ENCODE results near the gene ITPK1.

ITPK1 gene

DNA sequence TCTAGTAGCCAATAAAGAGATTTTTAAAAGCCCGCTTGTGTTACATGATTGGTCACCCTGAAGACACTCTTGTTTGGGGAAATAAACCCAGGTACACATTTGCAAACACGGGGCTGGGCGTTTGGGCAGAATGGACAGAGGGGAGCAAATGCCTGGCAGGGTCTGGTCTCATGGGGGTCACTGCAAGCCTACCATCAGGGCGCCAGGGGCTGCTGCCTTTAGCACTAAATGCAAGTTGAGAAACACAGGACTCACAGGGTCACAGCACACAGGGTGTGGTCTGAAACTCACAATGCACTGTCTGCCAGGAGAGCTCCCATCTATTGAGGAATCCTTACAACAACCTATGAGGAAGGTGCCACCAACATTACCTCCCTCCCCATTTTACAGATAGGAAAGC is 130.2 kb downstream of the ITPK1 start:
- FAIRE-seq, result no peak

DNA sequence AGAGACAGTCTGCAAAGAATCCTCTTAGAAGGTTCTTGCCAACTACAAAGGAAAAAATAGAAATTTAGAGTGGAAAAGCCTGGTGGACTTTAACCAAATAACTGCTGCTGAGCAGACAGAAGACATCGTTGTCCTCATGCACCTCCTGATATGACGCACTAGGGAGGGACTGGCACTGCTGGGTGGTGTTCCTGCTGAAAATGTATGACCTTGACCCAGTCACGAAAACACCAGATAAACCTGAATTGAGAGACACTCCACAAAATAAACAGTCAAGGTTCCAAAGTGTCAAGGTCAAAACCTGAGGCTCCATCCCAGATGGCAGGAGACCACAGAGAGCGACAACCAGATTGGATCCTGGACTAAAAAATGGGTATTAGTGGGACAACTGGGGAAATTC is 130.8 kb downstream of the ITPK1 start:
- no peak for FAIRE-seq

DNA sequence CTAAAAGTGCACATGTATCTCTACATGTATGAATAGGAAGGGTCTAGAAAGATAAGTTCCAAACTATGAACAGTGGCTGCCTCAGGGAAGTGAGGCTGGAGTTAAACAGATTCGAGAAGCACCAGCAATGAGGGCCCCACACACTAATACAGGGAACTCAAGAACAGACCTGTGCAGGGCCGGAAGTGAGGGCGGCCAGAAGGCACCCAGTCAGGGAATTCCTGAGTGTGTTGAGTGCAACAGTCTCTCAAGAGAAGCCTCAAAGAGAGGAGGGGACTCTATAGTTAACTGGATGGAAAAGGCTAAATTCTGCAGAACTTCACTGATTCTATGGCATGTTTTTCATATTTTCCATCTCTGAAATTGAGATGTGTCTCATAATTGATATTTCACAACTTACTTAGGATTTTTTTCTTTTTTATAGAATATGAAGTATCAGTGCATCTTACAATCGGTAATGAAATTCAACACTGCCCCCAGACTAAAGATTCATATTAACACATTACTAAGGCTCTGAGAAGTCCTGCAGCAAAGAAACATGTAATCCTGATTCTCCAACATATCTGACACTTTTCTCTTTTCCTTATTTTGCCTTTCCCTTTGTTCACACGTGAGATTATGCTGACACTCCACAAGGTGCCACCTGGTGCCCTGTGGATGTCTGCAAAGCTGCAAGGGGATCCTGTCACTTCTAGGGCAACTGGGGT is 131.5 kb downstream of the ITPK1 start:
- FAIRE-seq, result no peak

DNA sequence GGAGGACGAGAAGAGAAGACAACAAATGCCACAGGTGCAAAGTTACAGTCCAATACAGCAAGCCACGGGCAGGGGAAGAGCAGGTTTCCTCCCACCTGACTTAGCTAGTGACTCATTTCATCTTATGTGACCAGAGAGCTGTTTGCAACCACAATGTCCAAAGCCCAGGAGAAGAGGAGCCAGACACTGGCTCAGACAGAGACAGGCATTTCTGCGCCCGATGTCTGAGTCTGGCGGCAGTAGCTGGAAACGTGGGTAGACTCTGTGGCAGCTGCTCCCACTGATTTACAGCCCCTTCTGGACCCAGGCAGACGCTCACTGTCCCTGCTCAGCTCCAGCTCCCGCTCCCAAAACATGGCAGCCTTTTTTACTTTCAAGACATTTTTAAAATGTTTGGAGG is 132.8 kb downstream of the ITPK1 start:
- FAIRE-seq, result no peak

DNA sequence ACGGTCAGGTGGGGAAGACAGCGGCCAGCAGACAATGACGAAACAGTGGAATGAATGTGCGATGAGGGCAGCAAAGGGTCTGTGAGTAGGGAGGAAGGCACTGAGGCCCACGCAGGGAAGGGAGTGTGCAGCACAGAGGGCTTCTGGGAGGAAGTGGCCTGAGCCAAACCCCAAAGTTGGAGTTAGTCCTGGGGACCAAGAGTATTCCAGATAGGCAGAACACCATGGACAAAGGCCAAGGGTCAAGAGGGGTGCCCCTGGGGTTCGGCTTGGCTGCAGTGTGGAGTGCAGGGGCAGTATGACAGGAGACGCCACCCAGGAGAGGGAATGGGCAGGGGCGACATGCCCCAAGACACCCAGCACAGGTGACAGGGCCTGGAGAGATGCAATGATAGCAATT is 134.0 kb downstream of the ITPK1 start:
- no peak for FAIRE-seq

DNA sequence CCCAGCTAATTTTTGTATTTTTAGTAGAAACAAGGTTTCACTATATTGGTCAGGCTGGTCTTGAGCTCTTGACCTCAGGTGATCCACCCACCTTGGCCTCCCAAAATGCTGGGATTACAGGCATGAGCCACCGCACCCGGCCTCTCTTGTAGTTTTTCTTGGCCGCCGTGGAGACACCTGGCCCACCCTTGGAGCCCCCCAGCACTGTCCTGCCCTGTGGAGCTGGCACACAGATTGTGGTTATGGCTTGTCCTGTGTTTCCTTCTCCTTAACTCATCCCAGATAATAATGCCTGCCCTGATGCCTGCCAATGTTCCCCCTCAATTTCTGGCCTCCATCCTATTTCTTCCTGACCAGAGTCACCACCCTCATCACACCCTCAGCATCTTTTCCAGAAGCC is 134.9 kb downstream of the ITPK1 start:
- FAIRE-seq, result no peak

DNA sequence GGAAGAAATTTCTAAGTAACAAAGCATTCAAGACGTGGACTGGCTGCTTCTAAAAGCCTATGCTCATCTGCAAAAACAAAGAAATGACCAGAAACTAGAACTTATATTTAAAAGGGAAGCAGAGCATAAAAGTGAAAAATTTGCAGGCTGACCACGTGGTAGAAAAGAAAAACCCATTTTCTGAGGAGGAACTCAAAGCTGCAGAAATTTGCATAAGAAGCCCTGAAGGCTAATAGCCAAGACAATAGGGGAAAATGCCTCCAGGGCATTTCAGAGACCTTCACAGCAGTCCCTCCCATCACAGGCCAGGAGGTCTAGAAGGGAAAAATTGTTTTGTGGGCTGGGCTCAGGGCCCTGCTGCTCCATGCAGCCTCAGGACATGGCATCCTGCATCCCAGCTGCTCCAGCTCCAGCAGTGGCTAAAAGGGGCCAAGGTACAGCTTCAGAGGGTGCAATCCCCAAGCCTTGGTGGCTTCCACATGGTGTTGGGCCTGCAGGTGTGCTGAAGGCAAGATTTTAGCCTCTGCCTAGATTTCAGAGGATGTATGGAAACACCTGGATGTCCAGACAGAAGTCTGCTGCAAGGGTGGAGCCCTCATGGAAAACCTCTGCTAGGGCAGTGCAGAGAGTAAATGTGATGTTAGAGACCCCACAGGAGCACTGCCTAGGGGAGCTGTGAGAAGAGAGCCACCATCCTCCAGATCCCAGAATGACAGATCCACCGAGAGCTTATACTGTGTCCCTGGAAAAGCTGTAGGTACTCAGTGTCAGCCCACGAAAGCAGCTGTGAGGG is 137.3 kb downstream of the ITPK1 start:
- FAIRE-seq, result no peak

DNA sequence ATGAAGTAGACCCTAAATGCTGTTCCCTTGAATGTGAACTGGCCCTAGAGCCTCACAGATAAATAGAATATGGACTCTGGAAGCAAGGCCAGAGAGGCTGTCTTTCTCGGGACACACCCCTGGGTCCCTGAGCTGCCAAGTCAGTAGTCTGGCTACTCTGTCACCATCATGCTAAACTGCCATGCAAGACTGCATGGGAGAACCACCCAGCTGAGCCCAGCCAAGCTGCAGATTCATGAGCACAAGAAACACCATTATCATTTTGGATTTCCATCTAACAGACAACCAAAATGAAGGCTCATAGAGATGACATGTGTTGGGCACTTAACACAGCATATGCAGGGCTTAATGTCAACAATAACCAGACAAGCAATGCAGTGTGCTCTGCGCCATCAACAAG is 139.5 kb downstream of the ITPK1 start:
- no peak for FAIRE-seq

DNA sequence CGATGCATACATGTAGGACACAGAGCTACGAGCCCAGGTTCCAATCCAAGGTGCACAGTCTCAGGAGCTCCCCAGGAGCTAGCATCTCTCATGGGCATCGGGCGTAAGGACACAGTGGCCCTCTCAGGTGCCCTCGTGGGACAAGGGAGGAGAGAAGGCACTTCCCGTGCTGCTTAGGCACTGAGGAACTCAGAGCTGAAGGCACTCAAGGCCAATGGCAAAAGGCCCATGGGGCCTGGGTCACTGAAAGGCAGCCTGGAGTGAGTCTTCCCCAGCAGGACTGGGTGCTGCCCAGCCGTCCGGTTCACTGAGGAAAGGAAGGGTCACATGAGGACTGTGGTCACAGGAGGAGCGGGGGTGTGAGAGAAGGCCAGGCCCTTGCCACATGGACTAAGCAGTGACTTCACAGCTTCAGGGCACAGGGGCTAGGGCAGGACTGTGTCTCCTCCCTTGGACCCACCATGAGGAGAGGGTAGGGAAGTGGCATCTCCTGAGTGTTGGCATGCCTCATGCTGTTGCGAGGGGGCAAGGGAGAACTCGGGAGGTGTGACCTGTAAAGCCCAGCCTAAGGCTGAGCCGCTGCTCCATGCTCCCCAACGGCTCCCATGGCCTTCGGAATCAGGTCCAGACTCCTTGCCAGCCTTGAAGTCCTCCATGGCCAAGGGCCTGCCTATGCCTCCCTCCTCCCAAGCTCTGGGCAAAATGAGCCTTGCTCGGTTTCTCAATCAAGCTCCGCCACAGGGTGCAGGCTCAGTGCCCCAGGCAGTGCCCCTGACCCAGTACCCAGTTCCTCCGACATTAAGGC is 141.0 kb downstream of the ITPK1 start:
- FAIRE-seq, result no peak

DNA sequence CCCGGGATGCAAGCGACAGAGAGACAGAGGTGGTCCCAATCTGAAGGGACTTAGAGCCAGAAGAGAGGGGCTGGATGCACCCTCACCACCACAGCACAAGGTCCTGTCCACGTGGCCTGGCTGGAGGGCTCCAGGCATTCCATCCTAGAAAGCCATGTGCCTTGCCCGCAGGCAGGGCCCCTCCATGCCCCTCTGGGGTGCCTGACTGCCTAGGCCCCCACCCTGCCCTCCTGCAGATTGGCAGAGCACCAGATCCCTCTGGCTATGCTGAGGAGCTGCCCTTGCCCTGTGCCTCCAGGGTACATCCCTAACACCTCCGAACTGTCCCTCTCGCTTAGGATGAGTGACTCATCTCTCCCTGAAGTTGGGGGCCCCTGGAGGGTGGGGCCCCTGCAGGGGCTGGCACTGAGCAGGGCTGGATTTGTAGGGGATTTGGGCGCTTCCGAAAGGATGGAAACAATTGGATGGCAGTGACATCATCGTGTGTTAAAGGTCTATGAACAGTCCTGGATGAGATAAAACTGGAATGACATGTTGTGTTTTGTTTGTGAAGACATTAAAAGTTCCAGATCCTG is 141.8 kb downstream of the ITPK1 start:
- FAIRE-seq, result no peak

DNA sequence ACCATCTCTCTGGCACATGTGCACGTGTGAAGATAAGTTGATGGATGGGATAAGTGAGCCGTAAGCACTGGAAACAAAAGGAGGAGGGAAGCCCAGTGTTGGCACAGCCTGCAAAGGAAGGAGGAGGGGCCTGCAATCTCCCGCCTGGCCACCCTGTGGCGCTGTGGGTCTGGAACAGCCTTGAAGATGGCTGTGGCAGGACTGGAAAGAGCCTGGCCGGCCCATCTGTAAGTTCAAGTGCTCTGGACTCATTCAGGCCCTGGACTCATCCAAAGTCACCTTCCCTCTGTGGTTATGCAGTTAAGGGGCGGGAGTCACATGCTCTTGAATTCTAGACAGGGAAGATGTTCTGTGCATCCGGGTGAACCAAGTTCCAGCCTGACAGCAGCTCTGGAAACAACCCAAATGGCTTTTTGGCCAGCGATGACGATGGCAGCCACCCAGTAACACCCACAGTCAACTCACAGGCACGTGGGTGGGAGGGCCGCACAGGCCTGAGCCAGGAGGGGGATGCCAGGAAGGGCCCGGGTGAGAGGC is 142.4 kb downstream of the ITPK1 start:
- no peak for FAIRE-seq

DNA sequence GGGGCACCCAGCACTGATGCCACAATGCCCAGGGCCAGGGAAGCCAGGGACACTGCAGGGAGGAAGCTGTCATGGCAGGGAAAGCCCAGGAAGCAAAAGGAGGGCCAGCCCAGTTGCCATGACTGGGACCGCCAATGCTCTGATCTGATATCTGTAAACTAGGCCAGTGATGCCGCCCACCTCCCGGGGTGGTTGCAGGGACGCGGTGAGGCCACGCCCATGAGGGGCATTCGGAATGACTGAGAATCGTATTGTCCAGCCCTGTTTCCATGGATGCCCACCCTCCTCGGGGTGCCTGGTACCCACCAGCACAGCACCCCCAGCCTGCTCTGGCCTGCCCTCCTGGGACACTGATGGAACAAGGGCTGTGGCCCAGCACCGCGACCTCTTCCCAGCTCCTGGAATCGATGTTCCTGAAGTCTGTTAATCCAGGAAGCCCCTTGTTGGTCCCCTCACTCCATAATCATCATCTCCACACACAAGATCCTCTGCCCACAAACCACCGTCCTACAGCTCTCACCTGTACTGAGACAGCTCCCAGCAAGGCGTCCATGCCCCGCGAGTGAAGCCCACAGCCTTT is 144.0 kb downstream of the ITPK1 start:
- no peak for FAIRE-seq

DNA sequence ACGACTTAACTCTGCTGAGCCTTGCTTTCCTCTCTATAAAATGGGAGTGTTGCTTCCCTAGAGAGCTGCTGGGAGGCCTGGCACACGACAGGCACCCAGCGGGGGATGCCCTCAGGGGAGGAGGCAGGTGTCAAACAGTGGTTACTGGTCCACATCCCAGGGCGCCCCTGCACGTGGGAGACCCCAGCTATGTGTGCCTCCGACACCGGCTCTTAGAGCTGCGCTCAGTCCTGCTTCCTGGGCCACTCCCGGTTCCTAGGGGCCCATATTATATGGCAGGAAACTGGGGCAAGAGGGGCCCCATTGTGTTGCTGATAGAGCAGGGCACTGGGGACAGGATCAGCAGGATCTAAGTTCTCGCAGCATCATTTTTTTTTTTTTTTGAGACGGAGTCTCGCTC is 145.5 kb downstream of the ITPK1 start:
- FAIRE-seq, result no peak

DNA sequence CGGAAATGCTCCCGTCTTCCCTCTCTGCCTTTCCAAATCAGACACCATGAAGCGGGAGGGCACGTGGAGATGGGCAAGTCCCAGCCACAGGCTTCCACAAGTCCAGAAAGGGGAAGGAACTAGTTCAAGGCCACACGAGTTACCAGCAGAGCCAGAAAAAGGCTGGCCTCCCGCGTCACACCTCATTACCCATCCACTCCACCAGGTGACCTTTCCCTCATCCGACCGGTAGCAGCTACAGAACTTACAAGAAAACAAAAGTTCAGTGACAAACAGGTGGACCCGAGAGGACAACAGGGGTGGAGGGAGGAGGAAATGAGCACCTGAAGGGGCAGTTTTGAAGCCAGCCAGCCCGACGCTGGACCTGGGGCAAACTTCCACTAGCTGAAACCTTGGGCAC is 145.9 kb downstream of the ITPK1 start:
- no peak for FAIRE-seq

DNA sequence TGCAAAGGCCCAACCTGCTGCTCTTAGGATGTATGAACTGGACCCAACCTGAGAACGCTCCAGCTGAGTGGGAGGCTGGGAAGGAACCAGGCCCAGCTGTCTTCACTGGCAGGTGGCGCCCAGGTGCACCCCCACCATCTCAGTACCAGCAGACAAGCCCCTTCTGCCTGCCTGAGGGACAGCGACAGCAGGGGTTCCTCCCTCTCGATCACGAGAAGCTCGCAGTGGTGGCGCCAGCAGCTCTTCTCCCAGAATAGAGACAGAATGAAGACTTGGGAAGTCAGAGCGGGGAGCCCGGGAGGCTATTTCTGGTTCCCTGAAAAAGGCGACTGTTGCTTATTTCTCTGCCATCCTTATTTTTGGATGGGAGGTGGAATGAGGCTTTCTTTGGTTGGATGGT is 146.3 kb downstream of the ITPK1 start:
- FAIRE-seq, result no peak

DNA sequence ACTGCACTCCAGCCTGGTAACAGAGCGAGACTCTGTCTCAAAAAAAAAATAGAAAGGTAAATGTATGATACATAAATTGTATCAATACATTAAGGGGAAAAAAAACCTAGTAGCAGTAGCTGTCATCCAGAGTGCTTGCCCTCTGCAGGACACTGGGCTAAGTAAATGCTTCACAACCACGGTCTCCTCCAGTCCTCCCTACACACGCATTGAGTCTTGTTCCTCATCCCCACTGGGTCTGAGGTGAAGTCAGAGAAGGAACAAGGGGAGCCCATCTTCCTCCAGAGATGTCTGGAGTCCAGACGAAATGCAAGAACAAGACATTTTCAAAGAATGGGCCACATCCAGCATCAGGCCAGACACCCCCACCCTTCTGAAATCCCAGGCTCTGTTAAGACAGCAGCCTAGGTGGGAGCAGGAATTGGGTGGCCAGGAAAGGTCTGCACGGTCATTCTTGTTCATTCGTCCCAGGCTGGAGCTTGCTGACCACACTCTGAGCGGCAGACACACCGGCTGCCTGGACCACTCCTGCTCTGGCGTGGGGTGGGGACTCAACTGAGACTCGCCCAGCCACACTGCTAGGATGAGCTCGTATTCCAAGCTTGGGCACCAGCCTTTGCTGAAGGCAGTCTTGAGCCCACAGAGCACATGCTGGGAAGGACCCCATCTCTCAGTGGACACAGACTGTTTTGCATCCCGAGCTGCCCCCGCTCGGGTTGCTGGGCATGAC is 147.3 kb downstream of the ITPK1 start:
- FAIRE-seq, result no peak

DNA sequence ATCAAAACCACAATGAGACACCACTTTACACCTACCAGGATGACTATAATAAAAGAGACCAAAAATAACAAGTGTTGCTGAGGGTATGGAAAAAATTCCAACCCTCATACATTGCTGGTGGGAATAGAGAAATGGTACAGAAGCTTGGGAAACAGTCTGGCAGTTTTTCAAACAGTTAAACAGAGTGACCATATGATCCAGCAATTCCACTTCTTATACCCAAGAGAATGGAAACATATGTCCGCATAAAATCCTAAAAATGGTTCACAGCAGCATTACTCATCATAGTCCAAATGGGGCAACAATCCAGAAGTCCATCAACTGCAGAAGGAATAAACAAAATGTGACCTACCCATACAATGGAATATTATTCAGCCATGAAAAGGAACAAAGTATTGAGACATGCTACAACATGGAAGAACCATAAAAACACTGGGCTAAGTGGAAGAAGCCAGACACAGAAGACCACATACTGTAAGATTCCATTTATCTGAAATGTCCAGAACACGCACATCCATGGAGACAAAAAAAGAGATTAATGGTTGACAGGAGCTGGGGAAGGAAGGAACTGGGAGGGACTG is 148.3 kb downstream of the ITPK1 start:
- FAIRE-seq, result no peak

DNA sequence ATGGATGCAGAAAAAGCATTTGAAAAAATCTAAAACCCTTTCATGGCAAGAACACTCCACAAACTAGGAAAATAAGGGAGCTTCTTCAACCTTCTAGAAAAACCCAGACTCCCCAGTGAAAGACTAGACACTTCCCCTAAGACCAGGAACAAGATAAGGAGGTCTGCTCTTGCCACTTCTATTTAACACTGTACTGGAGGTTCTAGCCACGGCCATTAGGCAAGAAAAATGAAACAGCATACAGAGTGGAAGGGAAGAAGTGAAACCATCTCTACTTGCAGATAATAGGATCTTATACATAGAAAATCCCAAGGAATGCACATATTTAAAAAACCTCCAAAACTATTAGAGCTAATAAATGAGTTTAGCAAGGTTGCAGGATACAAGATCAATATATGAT is 150.4 kb downstream of the ITPK1 start:
- no peak for FAIRE-seq

DNA sequence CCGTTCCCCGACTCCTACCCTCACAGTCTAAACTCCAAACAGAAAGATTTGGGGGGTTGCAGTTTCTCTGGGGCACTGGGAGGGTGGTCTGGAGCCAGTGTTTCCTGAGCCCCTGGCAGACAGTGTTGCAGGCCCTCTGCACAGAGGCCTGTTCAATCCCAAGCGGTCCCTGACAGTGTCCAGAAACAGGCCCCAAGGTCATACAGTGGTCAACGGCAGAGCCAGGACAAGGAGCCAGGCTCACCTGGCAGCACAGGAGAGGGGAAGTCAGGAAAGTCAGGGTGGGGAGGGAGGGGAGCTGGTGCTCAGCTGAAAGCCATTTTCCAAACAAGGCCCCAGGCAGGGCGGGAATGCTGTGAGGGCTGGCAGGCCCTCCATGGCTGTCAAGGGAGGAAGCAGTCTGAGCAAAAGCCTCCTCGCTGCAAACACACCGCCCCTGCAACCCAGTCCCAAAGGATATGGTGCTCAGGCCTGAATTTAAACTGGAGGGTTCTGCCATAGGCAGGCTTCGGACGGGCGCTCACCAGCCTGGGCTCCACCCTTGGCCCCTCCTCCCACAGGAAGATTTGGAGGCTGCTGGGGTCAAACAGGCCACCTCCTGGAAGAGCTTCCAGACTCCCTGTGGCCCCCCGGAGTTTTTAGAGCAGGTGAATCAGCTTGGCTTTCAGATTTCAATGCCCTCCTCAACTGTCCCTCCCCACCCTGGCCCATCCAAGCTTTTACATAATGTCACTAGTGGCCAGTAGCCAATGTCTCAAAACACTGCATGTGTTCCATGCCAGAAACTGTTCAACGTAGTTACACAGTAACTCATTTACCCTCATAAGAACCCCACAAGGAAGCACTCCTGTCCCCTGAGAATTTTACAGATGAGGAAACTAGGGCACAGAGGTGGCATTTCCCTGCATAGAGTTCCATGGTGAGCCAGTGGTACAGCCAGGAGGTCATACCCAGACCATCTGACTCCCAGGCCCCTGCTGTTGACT is 151.3 kb downstream of the ITPK1 start:
- FAIRE-seq, result no peak

All from islet of Langerhans (tissue), 1 donor.